Liver (tissue), 9 donors: ENCODE results near the gene P4HA2. TPM values are rescaled to one million over a fixed set of nuclear protein-coding genes. Genes with fewer than 3 reads are reported as not detected.

Experiments
- DNase-seq: peaks from one replicate; pipeline ENCODE4 v3.0.0-alpha.2; 2017; ENCODE audit warnings: low spot score
- H3K27ac ChIP-seq, 2 donors: one replicate each; pipeline ENCODE4 v1.7.0; 2013; ENCODE audit warnings: inconsistent platforms in 2 of 2, low read length in 2 of 2, control low read depth in 1 of 2, low read depth in 1 of 2, mild to moderate bottlenecking in 1 of 2
- H3K27me3 ChIP-seq, 4 donors: one replicate each; pipeline versions ENCODE4 v1.6.1 to v1.7.0; 2013; ENCODE audit warnings: low read length in 3 of 4, inconsistent platforms in 1 of 4, mild to moderate bottlenecking in 1 of 4, moderate library complexity in 1 of 4; ENCODE audit not compliant: control insufficient read depth in 4 of 4, insufficient read depth in 4 of 4
- H3K36me3 ChIP-seq, 4 donors: one replicate each; pipeline versions ENCODE4 v1.6.1 to v1.7.0; 2013; ENCODE audit warnings: low read length in 3 of 4, mild to moderate bottlenecking in 3 of 4, low read depth in 1 of 4, moderate library complexity in 1 of 4; ENCODE audit not compliant: control insufficient read depth in 4 of 4, insufficient read depth in 3 of 4
- H3K4me1 ChIP-seq, 4 donors: one replicate each; pipeline versions ENCODE4 v1.6.1 to v1.7.0; 2013; ENCODE audit warnings: low read length in 3 of 4, mild to moderate bottlenecking in 3 of 4, moderate library complexity in 1 of 4; ENCODE audit not compliant: control insufficient read depth in 4 of 4, insufficient read depth in 4 of 4
- H3K4me3 ChIP-seq, 3 donors: one replicate each; pipeline versions ENCODE4 v1.6.1 to v1.7.0; 2013; ENCODE audit warnings: low read length in 3 of 3, control low read depth in 1 of 3, low read depth in 1 of 3, mild to moderate bottlenecking in 1 of 3
- H3K9ac ChIP-seq, 2 donors: one replicate each; pipeline ENCODE4 v1.7.0; 2013; ENCODE audit warnings: low read length in 2 of 2, mild to moderate bottlenecking in 2 of 2, moderate library complexity in 2 of 2, control low read depth in 1 of 2, low read depth in 1 of 2
- H3K9me3 ChIP-seq, 4 donors: one replicate each; pipeline versions ENCODE4 v1.6.1 to v1.7.0; 2013; ENCODE audit warnings: low read length in 3 of 4; ENCODE audit not compliant: control insufficient read depth in 4 of 4
- ATF3 ChIP-seq: IDR thresholded peaks from 2 replicates; pipeline ENCODE4 v1.6.1; 2016; ENCODE audit warnings: antibody characterized with exemption
- CTCF ChIP-seq: fragments of 150-350 bp; IDR thresholded peaks from 2 replicates; pipeline ENCODE4 v1.5.1; 2017; ENCODE audit warnings: improper control_type of control experiment, low read depth, low read length; ENCODE audit not compliant: missing input control
- EGR1 ChIP-seq, 2 donors: IDR thresholded peaks; 2 replicates each; pipeline ENCODE4 v1.6.1; 2016 to 2018; ENCODE audit warnings: antibody characterized with exemption in 2 of 2, low read depth in 2 of 2
- FOXA2 ChIP-seq: IDR thresholded peaks from 2 replicates; pipeline ENCODE4 v1.6.1; 2016; ENCODE audit warnings: antibody characterized with exemption
- GABPA ChIP-seq, 2 donors: IDR thresholded peaks in 1 of 2; conservative IDR thresholded peaks in 1 of 2; 2 replicates each; pipeline ENCODE4 v1.6.1; 2016; ENCODE audit warnings: antibody characterized with exemption in 2 of 2, mild to moderate bottlenecking in 1 of 2, moderate library complexity in 1 of 2
- HNF4A ChIP-seq, 2 donors: conservative IDR thresholded peaks; 2 replicates each; pipeline ENCODE4 v1.6.1; 2016; ENCODE audit warnings: antibody characterized with exemption in 2 of 2, mild to moderate bottlenecking in 2 of 2
- HNF4G ChIP-seq: IDR thresholded peaks from 2 replicates; pipeline ENCODE4 v1.6.1; 2016; ENCODE audit warnings: antibody characterized with exemption
- JUND ChIP-seq, 2 donors: IDR thresholded peaks; 2 replicates each; pipeline ENCODE4 v1.6.1; 2016; ENCODE audit warnings: antibody characterized with exemption in 2 of 2
- NR2F2 ChIP-seq: IDR thresholded peaks from 2 replicates; pipeline ENCODE4 v1.6.1; 2016; ENCODE audit warnings: antibody characterized with exemption
- REST ChIP-seq: IDR thresholded peaks from 2 replicates; pipeline ENCODE4 v1.6.1; 2016; ENCODE audit warnings: antibody characterized with exemption, mild to moderate bottlenecking
- SP1 ChIP-seq: IDR thresholded peaks from 2 replicates; pipeline ENCODE4 v1.6.1; 2018; ENCODE audit warnings: antibody characterized with exemption, mild to moderate bottlenecking
- TAF1 ChIP-seq: conservative IDR thresholded peaks from 2 replicates; pipeline ENCODE4 v1.6.1; 2016; ENCODE audit warnings: antibody characterized with exemption, mild to moderate bottlenecking
- ZBTB33 ChIP-seq: IDR thresholded peaks from 2 replicates; pipeline ENCODE4 v1.6.1; 2016; ENCODE audit warnings: antibody characterized with exemption
- WGBS: extraction: QIAGEN DNeasy Blood & Tissue Kit; methylation state at CpG from one replicate; pipeline ENCODE4 v1.1.7; 2013; 5-methylcytosine and 5-hydroxymethylcytosine counted together
- polyA plus RNA-seq, 2 donors: library from polyadenylated mRNA; stranded (reverse) in 1 of 2; unstranded in 1 of 2; fragments of 200-250 nt in 1 of 2; fragments of >200 nt in 1 of 2; fragmentation: Nextera tagmentation in 1 of 2; extraction: Ambion mirVana in 1 of 2; gene quantifications; one replicate each; pipeline versions ENCODE4 v1.2.1 to v1.2.3, GENCODE V29; 2013 to 2015
- total RNA-seq, 2 donors: library from RNA; depleted of rRNA; stranded (reverse); fragments of >200 nt; gene quantifications; one replicate each; pipeline ENCODE4 v1.2.3, GENCODE V29; 2014
- donor health status: healthy.
- donor health status: healthy.
- donor health status: healthy.
- donor health status: healthy.
- donor health status: healthy.

P4HA2 gene
- total and polyA plus RNA-seq, 4 donors = 4.6 to 7.9 (median 6.1) TPM

GRCh38 chr5:132256783-132257130 lies 29.1 kb upstream of the P4HA2 start:
- H3K4me3 ChIP-seq = no peak overlapping the region
- H3K27ac ChIP-seq = no peak overlapping the region
- no peaks in the 10 kb centered on the region for H3K36me3 ChIP-seq
- 95% methylated on average over 6 of the region's 6 CpGs for WGBS
- H3K27me3 ChIP-seq = no peaks in the 10 kb centered on the region
- no peaks in the 10 kb centered on the region for H3K9me3 ChIP-seq
- no peak for DNase-seq
- peaks cover 0 to 4% (median 1%) of the 10 kb centered on the region in 4 donors for H3K4me1 ChIP-seq
- H3K9ac ChIP-seq = no peak overlapping the region
- TF ChIP-seq GABPA (IDR thresholded peaks at IDR 0.05 in 1 of 2, conservative IDR thresholded peaks at IDR 0.05 in 1 of 2) = no peak
- no peak for TF ChIP-seq NR2F2
- no peak for TF ChIP-seq CTCF
- no peak for TF ChIP-seq ATF3
- no peak for TF ChIP-seq FOXA2

- Histone ChIP-seq H3K4me3 (no peak overlapping the region), H3K27me3 (no peaks in the 10 kb centered on the region), H3K36me3 (no peaks in the 10 kb centered on the region), H3K4me1 (peaks cover 0 to 4% (median 1%) of the 10 kb centered on the region in 4 donors), H3K27ac (no peak overlapping the region), H3K9ac (no peak overlapping the region), H3K9me3 (no peaks in the 10 kb centered on the region)
- 99% methylated on average over 4 of the region's 4 CpGs for WGBS
- DNase-seq = peak; percentile 27
- TF ChIP-seq ZBTB33 (no peak), TAF1 (no peak), JUND (IDR thresholded peaks at IDR 0.05) (no peak), SP1 (no peak)
Observed at GRCh38 chr5:132256086-132256782, 28.6 kb upstream of the P4HA2 start.

GRCh38 chr5:132254321-132254977 lies 26.8 kb upstream of the P4HA2 start:
- no peaks in the 10 kb centered on the region for H3K9me3 ChIP-seq
- H3K27ac ChIP-seq = no peak overlapping the region
- no peaks in the 10 kb centered on the region for H3K27me3 ChIP-seq
- peaks cover 0 to 4% (median 1%) of the 10 kb centered on the region in 4 donors for H3K4me1 ChIP-seq
- H3K9ac ChIP-seq = no peak overlapping the region
- H3K36me3 ChIP-seq = no peaks in the 10 kb centered on the region
- H3K4me3 ChIP-seq = no peak overlapping the region
- WGBS = 77% methylated on average over 7 of the region's 7 CpGs
- no peak for DNase-seq
- TF ChIP-seq EGR1 (IDR thresholded peaks at IDR 0.05; ENCODE audit: low read depth in 2 of 2) (no peak), REST (no peak), HNF4G (no peak), ATF3 (no peak), HNF4A (conservative IDR thresholded peaks at IDR 0.05) (no peak), ZBTB33 (no peak), GABPA (IDR thresholded peaks at IDR 0.05 in 1 of 2, conservative IDR thresholded peaks at IDR 0.05 in 1 of 2) (no peak)
